GM23338 (cell line): ENCODE data around the gene CAST. TPM values are rescaled to one million over a fixed set of nuclear protein-coding genes. Genes with fewer than 3 reads are reported as not detected.

Source experiments
- ATAC-seq: fragments of 200-7000 bp; cut with Tn5 transposase; 3 replicates; pipeline ENCODE4 v1.9.1; 2020
- DNase-seq: peaks from one replicate; pipeline ENCODE4 v3.0.0-alpha.2; 2015; ENCODE audit warnings: low spot score
- H2AFZ ChIP-seq: fragments of 200-600 bp; sonication (generic); 2 replicates; pipeline ENCODE4 v1.8.0; 2016; ENCODE audit warnings: antibody characterized with exemption, mild to moderate bottlenecking, moderate library complexity
- H3F3A ChIP-seq: fragments of 200-600 bp; sonication (generic); replicated peaks from 2 replicates; pipeline ENCODE4 v1.8.0; 2017; ENCODE audit warnings: antibody characterized with exemption, mixed run types, low read depth
- H3K27ac ChIP-seq: fragments of 200-600 bp; sonication (generic); 2 replicates; pipeline ENCODE4 v1.6.1; 2016; ENCODE audit warnings: low read depth
- H3K27me3 ChIP-seq: fragments of 200-600 bp; sonication (generic); 2 replicates; pipeline ENCODE4 v1.8.0; 2016; ENCODE audit warnings: mild to moderate bottlenecking, mixed run types, moderate library complexity; ENCODE audit not compliant: insufficient read depth
- H3K36me3 ChIP-seq: fragments of 200-600 bp; sonication (generic); 2 replicates; pipeline ENCODE4 v1.8.0; 2016; ENCODE audit warnings: mild to moderate bottlenecking; ENCODE audit not compliant: insufficient read depth
- H3K4me1 ChIP-seq: fragments of 200-600 bp; sonication (generic); 2 replicates; pipeline ENCODE4 v1.8.0; 2016; ENCODE audit warnings: mild to moderate bottlenecking, moderate library complexity; ENCODE audit not compliant: insufficient read depth
- H3K4me2 ChIP-seq: fragments of 200-600 bp; sonication (generic); 2 replicates; pipeline ENCODE4 v1.7.1; 2017; ENCODE audit warnings: mixed run types
- H3K4me3 ChIP-seq: fragments of 200-600 bp; sonication (generic); 2 replicates; pipeline ENCODE4 v1.6.1; 2016; ENCODE audit warnings: mixed run types
- H3K79me2 ChIP-seq: fragments of 200-600 bp; sonication (generic); replicated peaks from 2 replicates; pipeline ENCODE4 v1.8.0; 2017; ENCODE audit warnings: mild to moderate bottlenecking; ENCODE audit not compliant: insufficient read depth
- H3K9me2 ChIP-seq: fragments of 200-600 bp; sonication (generic); 2 replicates; pipeline ENCODE4 v1.8.0; 2017; ENCODE audit not compliant: insufficient read depth
- H4K20me1 ChIP-seq: fragments of 200-600 bp; sonication (generic); replicated peaks from 2 replicates; pipeline ENCODE4 v1.8.0; 2017; ENCODE audit warnings: mild to moderate bottlenecking; ENCODE audit not compliant: insufficient read depth
- H3K27ac Mint-ChIP-seq: 2 replicates; pipeline ENCODE4 v1.8.0; 2020; ENCODE audit warnings: inconsistent platforms, mild to moderate bottlenecking, moderate library complexity, mixed read lengths
- H3K27me3 Mint-ChIP-seq: 3 replicates; pipeline ENCODE4 v1.8.0; 2022; ENCODE audit warnings: low read depth, mild to moderate bottlenecking, moderate library complexity, mixed read lengths, inconsistent platforms; ENCODE audit not compliant: insufficient read depth, poor library complexity
- H3K36me3 Mint-ChIP-seq: 3 replicates; pipeline ENCODE4 v1.8.0; 2021; ENCODE audit warnings: low read depth, mild to moderate bottlenecking, inconsistent platforms, moderate library complexity, mixed read lengths
- H3K4me1 Mint-ChIP-seq: 3 replicates; pipeline ENCODE4 v1.8.0; 2020; ENCODE audit warnings: mild to moderate bottlenecking, inconsistent platforms, mixed read lengths
- H3K4me3 Mint-ChIP-seq: 3 replicates; pipeline ENCODE4 v1.8.0; 2021; ENCODE audit warnings: moderate library complexity, mild to moderate bottlenecking, inconsistent platforms, mixed read lengths
- H3K9me3 Mint-ChIP-seq: 3 replicates; pipeline ENCODE4 v1.8.0; 2020; ENCODE audit warnings: moderate library complexity, mild to moderate bottlenecking, inconsistent platforms, mixed read lengths
- CREB1 ChIP-seq: fragments of 250-450 bp; sonication (Bioruptor Pico); IDR thresholded peaks from 2 replicates; pipeline ENCODE4 v1.5.0; 2020; ENCODE audit warnings: low read depth, mild to moderate bottlenecking, moderate library complexity
- CTCF ChIP-seq, 2 experiments: fragments of 200-600 bp in 1 of 2; sonication (generic) in 1 of 2; conservative IDR thresholded peaks; 2 replicates each; pipeline versions ENCODE4 v1.5.1 to v1.6.1; 2016 to 2017; ENCODE audit warnings: antibody characterized with exemption in 2 of 2, low read depth in 2 of 2, mild to moderate bottlenecking in 2 of 2, moderate library complexity in 1 of 2
- ETS1 ChIP-seq: IDR thresholded peaks from 2 replicates; pipeline ENCODE4 v1.6.1; 2016; ENCODE audit warnings: antibody characterized with exemption
- EZH2 ChIP-seq: fragments of 200-600 bp; sonication (generic); IDR thresholded peaks from one replicate; pipeline ENCODE4 v1.8.0; 2017; ENCODE audit warnings: antibody characterized with exemption, mild to moderate bottlenecking, low read depth; ENCODE audit not compliant: unreplicated experiment
- EZH2phosphoT487 ChIP-seq: fragments of 200-600 bp; sonication (generic); IDR thresholded peaks from one replicate; pipeline ENCODE4 v1.8.1; 2018; ENCODE audit warnings: antibody characterized with exemption; ENCODE audit not compliant: unreplicated experiment
- JUNB ChIP-seq: IDR thresholded peaks from one replicate; pipeline ENCODE4 v1.6.1; 2016; ENCODE audit warnings: antibody characterized with exemption; ENCODE audit not compliant: unreplicated experiment
- NANOG ChIP-seq: IDR thresholded peaks from 2 replicates; pipeline ENCODE4 v1.6.1; 2016; ENCODE audit warnings: antibody characterized with exemption, borderline replicate concordance
- POLR2AphosphoS5 ChIP-seq: IDR thresholded peaks from 2 replicates; pipeline ENCODE4 v1.6.1; 2016; ENCODE audit warnings: antibody characterized with exemption, low read depth
- REST ChIP-seq: IDR thresholded peaks from one replicate; pipeline ENCODE4 v1.6.1; 2018; ENCODE audit warnings: antibody characterized with exemption; ENCODE audit not compliant: unreplicated experiment
- STAT1 ChIP-seq: IDR thresholded peaks from one replicate; pipeline ENCODE4 v1.6.1; 2016; ENCODE audit warnings: antibody characterized with exemption; ENCODE audit not compliant: unreplicated experiment
- ZNF114 ChIP-seq: fragments of 250-450 bp; sonication (Bioruptor Pico); IDR thresholded peaks from 2 replicates; pipeline ENCODE4 v1.5.0; 2020; ENCODE audit warnings: mild to moderate bottlenecking, moderate library complexity
- ZNF331 ChIP-seq: fragments of 250-450 bp; sonication (Bioruptor Pico); IDR thresholded peaks from 2 replicates; pipeline ENCODE4 v1.5.0; 2020; ENCODE audit warnings: low read depth, mild to moderate bottlenecking, moderate library complexity
- ZNF462 ChIP-seq: fragments of 250-450 bp; sonication (Bioruptor Pico); IDR thresholded peaks from 2 replicates; pipeline ENCODE4 v1.5.0; 2020; ENCODE audit warnings: mild to moderate bottlenecking, moderate library complexity
- polyA plus RNA-seq: library from polyadenylated mRNA; unstranded; fragments of >200 nt; fragmentation: Nextera tagmentation; extraction: Ambion mirVana; gene quantifications from 2 replicates; pipeline ENCODE4 v1.2.1, GENCODE V29; 2016
- total RNA-seq: library from RNA; depleted of rRNA; stranded (reverse); fragments of >200 nt; shearing (Covaris generic); gene quantifications from 2 replicates; pipeline ENCODE4 v1.2.3, GENCODE V29; 2014

Gene CAST
- total and polyA plus RNA-seq, 2 experiments from 2014 or later, result 37.9 to 57.7 TPM

- Histone ChIP-seq H3K27ac (no peak overlapping the region), H3K79me2 (no peaks in the 10 kb centered on the region), H3K36me3 (no peaks in the 10 kb centered on the region), H3K4me2 (no peak overlapping the region), H3K9me2 (no peaks in the 10 kb centered on the region), H3F3A (no peaks in the 10 kb centered on the region), H3K27me3 (no peaks in the 10 kb centered on the region), H3K4me3 (no peak overlapping the region), H4K20me1 (no peaks in the 10 kb centered on the region), H3K4me1 (no peaks in the 10 kb centered on the region; the same call in 1 of the 2 replicates), H2AFZ (no peak overlapping the region)
- Mint-ChIP-seq H3K27ac (no peak overlapping the region), H3K27me3 (no peaks in the 10 kb centered on the region), H3K4me3 (no peak overlapping the region), H3K4me1 (no peaks in the 10 kb centered on the region; the same call in 2 of the 3 replicates), H3K9me3 (no peaks in the 10 kb centered on the region), H3K36me3 (no peaks in the 10 kb centered on the region)
- TF ChIP-seq EZH2phosphoT487, result no peak
- no peak for TF ChIP-seq ETS1
- TF ChIP-seq ZNF462 (CRISPR knock-in tag), result no peak
- TF ChIP-seq CTCF (conservative IDR thresholded peaks at IDR 0.05; ENCODE audit: low read depth in 2 of 2), result no peak
- TF ChIP-seq EZH2, result no peak
- TF ChIP-seq ZNF114 (CRISPR knock-in tag), result no peak
- TF ChIP-seq REST, result no peak
- TF ChIP-seq ZNF331, result no peak
- no peak for TF ChIP-seq JUNB
- TF ChIP-seq STAT1, result no peak
- no peak for TF ChIP-seq POLR2AphosphoS5
- TF ChIP-seq NANOG, result no peak
- TF ChIP-seq CREB1 (CRISPR knock-in tag), result no peak
- ATAC-seq (no peak), DNase-seq (no peak)
Observed at GRCh38 chr5:96680759-96681470, 18.7 kb downstream of the CAST start.
